ENCODE data around the gene CEP350. TPM values are rescaled to one million over a fixed set of nuclear protein-coding genes. Genes with fewer than 3 reads are reported as not detected.

Gene CEP350
- total and polyA plus RNA-seq, 2 of the 13 experiments (the other 11 are each of a cell fraction or from before 2014, with no cell fraction given), result 7.6 to 35.9 TPM

GRCh38 chr1:179954493-179955286, at the start of gene CEP350 (continued):
- TF ChIP-seq, protein P1, sequence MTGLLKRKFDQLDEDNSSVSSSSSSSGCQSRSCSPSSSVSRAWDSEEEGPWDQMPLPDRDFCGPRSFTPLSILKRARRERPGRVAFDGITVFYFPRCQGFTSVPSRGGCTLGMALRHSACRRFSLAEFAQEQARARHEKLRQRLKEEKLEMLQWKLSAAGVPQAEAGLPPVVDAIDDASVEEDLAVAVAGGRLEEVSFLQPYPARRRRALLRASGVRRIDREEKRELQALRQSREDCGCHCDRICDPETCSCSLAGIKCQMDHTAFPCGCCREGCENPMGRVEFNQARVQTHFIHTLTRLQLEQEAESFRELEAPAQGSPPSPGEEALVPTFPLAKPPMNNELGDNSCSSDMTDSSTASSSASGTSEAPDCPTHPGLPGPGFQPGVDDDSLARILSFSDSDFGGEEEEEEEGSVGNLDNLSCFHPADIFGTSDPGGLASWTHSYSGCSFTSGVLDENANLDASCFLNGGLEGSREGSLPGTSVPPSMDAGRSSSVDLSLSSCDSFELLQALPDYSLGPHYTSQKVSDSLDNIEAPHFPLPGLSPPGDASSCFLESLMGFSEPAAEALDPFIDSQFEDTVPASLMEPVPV (CRISPR knock-in tag; IDR thresholded peaks at IDR 0.05), result peak; percentile 36
- TF ChIP-seq ZNF709 (CRISPR knock-in tag; IDR thresholded peaks at IDR 0.05) (peak; percentile 67; the same call in 1 of the 2 replicates), ZNF317 (CRISPR knock-in tag; IDR thresholded peaks at IDR 0.05) (no peak; the same call in 1 of the 2 replicates), ZNF691 (CRISPR knock-in tag; IDR thresholded peaks at IDR 0.05; ENCODE audit: borderline replicate concordance, low read depth) (peak; percentile 60; the same call in 1 of the 2 replicates), MBD4 (IDR thresholded peaks at IDR 0.05; ENCODE audit: borderline replicate concordance, low read length) (no peak), SOX6 (IDR thresholded peaks at IDR 0.05) (no peak), SOX6 (CRISPR knock-in tag; IDR thresholded peaks at IDR 0.05) (peak; percentile 59; the same call in 1 of the 2 replicates), ZNF761 (CRISPR knock-in tag; conservative IDR thresholded peaks at IDR 0.05) (0 out of 2 replicates have a peak, but pooled peaks have one; percentile 85), SAP130 (CRISPR knock-in tag; IDR thresholded peaks at IDR 0.05; ENCODE audit: low read depth) (peak; percentile 96), ZNF547 (CRISPR knock-in tag; IDR thresholded peaks at IDR 0.05) (peak; percentile 64; the same call in 1 of the 2 replicates), HDAC2 (CRISPR knock-in tag; IDR thresholded peaks at IDR 0.05) (peak; percentile 60), SMAD9 (CRISPR knock-in tag; IDR thresholded peaks at IDR 0.05) (0 out of 2 replicates have a peak, but pooled peaks have one; percentile 25), ZMAT3 (CRISPR knock-in tag; conservative IDR thresholded peaks at IDR 0.05) (peak; percentile 80), KDM6A (CRISPR knock-in tag; IDR thresholded peaks at IDR 0.05; ENCODE audit: low read depth) (no peak), SIN3B (IDR thresholded peaks at IDR 0.05; ENCODE audit: low read length) (no peak), KLF6 (CRISPR knock-in tag; IDR thresholded peaks at IDR 0.05) (peak; percentile 88), ZNF800 (CRISPR knock-in tag; IDR thresholded peaks at IDR 0.05) (0 out of 2 replicates have a peak, but pooled peaks have one; percentile 69), EEA1 (CRISPR knock-in tag; IDR thresholded peaks at IDR 0.05; ENCODE audit: borderline replicate concordance) (0 out of 2 replicates have a peak, but pooled peaks have one; percentile 60), ZNF550 (CRISPR knock-in tag; IDR thresholded peaks at IDR 0.05; ENCODE audit: borderline replicate concordance) (no peak)
- TF ChIP-seq, protein P2, sequence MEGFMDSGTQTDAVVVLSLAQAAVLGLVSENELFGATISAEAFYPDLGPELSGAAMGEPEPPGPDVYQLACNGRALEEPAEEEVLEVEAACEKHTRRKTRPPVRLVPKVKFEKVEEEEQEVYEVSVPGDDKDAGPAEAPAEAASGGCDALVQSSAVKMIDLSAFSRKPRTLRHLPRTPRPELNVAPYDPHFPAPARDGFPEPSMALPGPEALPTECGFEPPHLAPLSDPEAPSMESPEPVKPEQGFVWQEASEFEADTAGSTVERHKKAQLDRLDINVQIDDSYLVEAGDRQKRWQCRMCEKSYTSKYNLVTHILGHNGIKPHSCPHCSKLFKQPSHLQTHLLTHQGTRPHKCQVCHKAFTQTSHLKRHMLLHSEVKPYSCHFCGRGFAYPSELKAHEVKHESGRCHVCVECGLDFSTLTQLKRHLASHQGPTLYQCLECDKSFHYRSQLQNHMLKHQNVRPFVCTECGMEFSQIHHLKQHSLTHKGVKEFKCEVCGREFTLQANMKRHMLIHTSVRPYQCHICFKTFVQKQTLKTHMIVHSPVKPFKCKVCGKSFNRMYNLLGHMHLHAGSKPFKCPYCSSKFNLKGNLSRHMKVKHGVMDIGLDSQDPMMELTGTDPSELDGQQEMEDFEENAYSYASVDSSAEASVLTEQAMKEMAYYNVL (CRISPR knock-in tag; IDR thresholded peaks at IDR 0.05; ENCODE audit: borderline replicate concordance), result peak; percentile 75; the same call in 1 of the 2 replicates
- TF ChIP-seq, protein P3, sequence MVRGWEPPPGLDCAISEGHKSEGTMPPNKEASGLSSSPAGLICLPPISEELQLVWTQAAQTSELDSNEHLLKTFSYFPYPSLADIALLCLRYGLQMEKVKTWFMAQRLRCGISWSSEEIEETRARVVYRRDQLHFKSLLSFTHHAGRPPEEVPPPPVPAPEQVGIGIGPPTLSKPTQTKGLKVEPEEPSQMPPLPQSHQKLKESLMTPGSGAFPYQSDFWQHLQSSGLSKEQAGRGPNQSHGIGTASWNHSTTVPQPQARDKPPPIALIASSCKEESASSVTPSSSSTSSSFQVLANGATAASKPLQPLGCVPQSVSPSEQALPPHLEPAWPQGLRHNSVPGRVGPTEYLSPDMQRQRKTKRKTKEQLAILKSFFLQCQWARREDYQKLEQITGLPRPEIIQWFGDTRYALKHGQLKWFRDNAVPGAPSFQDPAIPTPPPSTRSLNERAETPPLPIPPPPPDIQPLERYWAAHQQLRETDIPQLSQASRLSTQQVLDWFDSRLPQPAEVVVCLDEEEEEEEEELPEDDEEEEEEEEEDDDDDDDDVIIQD (CRISPR knock-in tag; IDR thresholded peaks at IDR 0.05; ENCODE audit: low read depth), result peak; percentile 99
